SK-N-MC (cell line): ENCODE data around the gene HNRNPF.
"Not testable (repeated sequence)": the region's sequence is repeated elsewhere in the genome, so short reads cannot be mapped to it uniquely, and the experiment has no call there.

ENCODE experiments used
- DNase-seq: peaks from one replicate; pipeline ENCODE4 v3.0.0-alpha.2; 2011; ENCODE audit warnings: low read depth, low spot score
- H3K27ac ChIP-seq: fragments of 200-600 bp; sonication (generic); 2 replicates; pipeline ENCODE4 v1.5.1; 2016; ENCODE audit warnings: mixed run types
- H3K36me3 ChIP-seq: fragments of 200-600 bp; sonication (generic); 2 replicates; pipeline ENCODE4 v1.6.1; 2017; ENCODE audit warnings: antibody characterized with exemption, low read length, mixed read lengths; ENCODE audit not compliant: insufficient read depth
- H3K4me3 ChIP-seq: fragments of 200-600 bp; sonication (generic); 2 replicates; pipeline ENCODE4 v1.5.1; 2016
- H3K9ac ChIP-seq: fragments of 200-600 bp; sonication (generic); 2 replicates; pipeline ENCODE4 v1.8.0; 2017; ENCODE audit warnings: mixed run types, mixed read lengths; ENCODE audit not compliant: insufficient read length
- H3K9me3 ChIP-seq: fragments of 200-600 bp; sonication (generic); 2 replicates; pipeline ENCODE4 v1.6.1; 2017; ENCODE audit warnings: low read depth, mild to moderate bottlenecking, antibody characterized with exemption, low read length, moderate library complexity, mixed read lengths
- EZH2 ChIP-seq: fragments of 200-600 bp; sonication (generic); IDR thresholded peaks from one replicate; pipeline ENCODE4 v1.6.1; 2017; ENCODE audit warnings: antibody characterized with exemption
- FOXP2 ChIP-seq: optimal IDR thresholded peaks from 2 replicates; pipeline ENCODE3; 2011; ENCODE audit warnings: mild to moderate bottlenecking, moderate library complexity; ENCODE audit not compliant: insufficient read depth; ENCODE audit errors: extremely low read length, control extremely low read depth
- POLR2AphosphoS5 ChIP-seq: IDR thresholded peaks from 2 replicates; pipeline ENCODE4 v1.6.1; 2012; ENCODE audit warnings: mild to moderate bottlenecking, low read depth, low read length, borderline replicate concordance

The HNRNPF gene

GRCh38 chr10:43408710-43409384 lies at the start of gene HNRNPF:
TSS of gene HNRNPF (minus strand) at chr10:43409186. CDS start at chr10:43387884, 21,302 bp downstream.
- Histone ChIP-seq H3K36me3 (peaks cover under 1% of the 10 kb centered on the region; the same call in 1 of the 2 replicates), H3K27ac (peak within 1 kb of the TSS; percentile 97), H3K4me3 (peak within 1 kb of the TSS; percentile 86), H3K9ac (peak within 1 kb of the TSS; percentile 94), H3K9me3 (no peaks in the 10 kb centered on the region)
- no peak for TF ChIP-seq EZH2
- TF ChIP-seq FOXP2 = no peak
- TF ChIP-seq POLR2AphosphoS5 = no peak; the same call in none of the 2 replicates
- DNase-seq = no peak

- Histone ChIP-seq H3K4me3 (no peak overlapping the region), H3K27ac (no peak overlapping the region), H3K9ac (no peak overlapping the region), H3K36me3 (no peaks in the 10 kb centered on the region), H3K9me3 (no peaks in the 10 kb centered on the region)
- DNase-seq = no peak
- no peak for TF ChIP-seq POLR2AphosphoS5
- TF ChIP-seq EZH2 = no peak
- no peak for TF ChIP-seq FOXP2
Measured at GRCh38 chr10:43458227-43458626, 49.2 kb upstream of the HNRNPF start.

- not testable (repeated sequence) for H3K36me3 ChIP-seq, H3K9me3 ChIP-seq, H3K4me3 ChIP-seq, DNase-seq, H3K9ac ChIP-seq, H3K27ac ChIP-seq
Measured at GRCh38 chr10:43456561-43456960, 47.6 kb upstream of the HNRNPF start.

GRCh38 chr10:43454025-43454424 lies 45.0 kb upstream of the HNRNPF start:
- H3K36me3 ChIP-seq, H3K4me3 ChIP-seq, DNase-seq, H3K27ac ChIP-seq, H3K9me3 ChIP-seq, H3K9ac ChIP-seq: not testable (repeated sequence)

- Histone ChIP-seq H3K36me3 (no peaks in the 10 kb centered on the region), H3K4me3 (no peak overlapping the region), H3K9me3 (no peaks in the 10 kb centered on the region), H3K27ac (no peak overlapping the region), H3K9ac (no peak overlapping the region)
- no peak for TF ChIP-seq FOXP2
- TF ChIP-seq POLR2AphosphoS5 = no peak
- TF ChIP-seq EZH2 = no peak
- DNase-seq = no peak
Measured at GRCh38 chr10:43453266-43453831, 44.4 kb upstream of the HNRNPF start.

- TF ChIP-seq FOXP2 = no peak
- TF ChIP-seq EZH2 = no peak
- TF ChIP-seq POLR2AphosphoS5 = no peak
- Histone ChIP-seq H3K9ac (no peak overlapping the region), H3K27ac (no peak overlapping the region), H3K9me3 (no peaks in the 10 kb centered on the region), H3K4me3 (no peak overlapping the region), H3K36me3 (no peaks in the 10 kb centered on the region)
- DNase-seq = no peak
Measured at GRCh38 chr10:43452356-43452914, 43.4 kb upstream of the HNRNPF start.

- H3K27ac ChIP-seq = no peak overlapping the region
- no peak overlapping the region for H3K9ac ChIP-seq
- no peaks in the 10 kb centered on the region for H3K9me3 ChIP-seq
- no peak overlapping the region for H3K4me3 ChIP-seq
- H3K36me3 ChIP-seq = no peaks in the 10 kb centered on the region
- TF ChIP-seq POLR2AphosphoS5 = no peak
- TF ChIP-seq EZH2 = no peak
- TF ChIP-seq FOXP2 = no peak
- no peak for DNase-seq
Measured at GRCh38 chr10:43448742-43449141, 39.8 kb upstream of the HNRNPF start.

GRCh38 chr10:43446219-43447017 lies 37.4 kb upstream of the HNRNPF start:
- H3K9ac ChIP-seq, H3K27ac ChIP-seq, H3K4me3 ChIP-seq, H3K9me3 ChIP-seq, DNase-seq, H3K36me3 ChIP-seq: not testable (repeated sequence)

GRCh38 chr10:43444897-43445466 lies 36.0 kb upstream of the HNRNPF start:
- H3K27ac ChIP-seq = no peak overlapping the region
- H3K9ac ChIP-seq = no peak overlapping the region
- no peak overlapping the region for H3K4me3 ChIP-seq
- H3K36me3 ChIP-seq = no peaks in the 10 kb centered on the region
- no peaks in the 10 kb centered on the region for H3K9me3 ChIP-seq
- no peak for DNase-seq
- TF ChIP-seq POLR2AphosphoS5 (no peak), EZH2 (no peak), FOXP2 (no peak)
